Heart left ventricle (tissue), 13 donors: ENCODE measurements around the gene HARS1.

Experiments used
- CTCF ChIP-seq, 12 donors: fragments of 200-600 bp; sonication (generic) in 4 of 12; IDR thresholded peaks; one replicate each; pipeline versions ENCODE4 v1.5.0 to v1.8.0; 2018 to 2022; ENCODE audit warnings: antibody characterized with exemption in 12 of 12, mild to moderate bottlenecking in 5 of 12
- POLR2A ChIP-seq, 2 donors: fragments of 450-650 bp; IDR thresholded peaks; one replicate each; pipeline ENCODE4 v1.6.1; 2017; ENCODE audit warnings: antibody characterized with exemption in 2 of 2, mild to moderate bottlenecking in 2 of 2, moderate library complexity in 2 of 2
- donor health status: ischemic (EF 13 %, LVEDD 7.1; RV severe dilation, severe dysfunction).
- donor health status: DM: no; HTN: yes; CAD: no.
- donor health status: DM: no; HTN: no; CAD: no.
- donor health status: ischemic (EF 25% LVEDD 6.9; RV normal size, moderate dysfunction).
- donor health status: ischemic (EF 25% LVEDD 5.7; RV mildly dilated, moderate dysfunction).
- donor health status: ischemic (EF 35%, LVEDD 5.7; RV mildly dilated, moderate dysfunction).
- donor health status: nonischemic (EF 11% LVEDD 7.7; RV severe dilation, severe dysfunction).
- donor health status: DM: yes; HTN: yes; CAD: no.
- donor health status: PGD.
- donor health status: ischemic (EF 29% LVEDD 5.4; RV normal size, mild dysfunction).
- donor health status: nonischemic (EF 23%, LVEDD 6.1; RV moderate dilation, normal function).

- TF ChIP-seq CTCF (IDR thresholded peaks at IDR 0.05) (no peak), POLR2A (IDR thresholded peaks at IDR 0.05) (no peak)
Measured at GRCh38 chr5:140628711-140629110, 62.5 kb downstream of the HARS1 start.
